Activated naive CD8-positive, alpha-beta T cell treated with anti-CD3 and anti-CD28 coated beads, Interleukin-2, amount 10 ng/mL, durations not matched to agents 7 days and 5 days (primary cell): ENCODE measurements around the gene SLC9A9. TPM values are rescaled to one million over a fixed set of nuclear protein-coding genes. Genes with fewer than 3 reads are reported as not detected.
A peak's percentile ranks its signal among the peaks of the same experiment; 100 is the strongest.

Source experiments
- ATAC-seq: fragments of 150-1000 bp; cut with Tn5 transposase; one replicate; pipeline ENCODE4 v1.10.0; 2021; ENCODE audit warnings: low read depth, moderate library complexity
- POLR2A ChIA-PET: fragments of 350-600 bp; sonication (Branson Sonifier 250); formaldehyde crosslinking; loops from one replicate; lab custom pipeline; 2021; ENCODE audit warnings: antibody characterized with exemption; lab: Charles Lee
- DNase-seq: peaks from one replicate; pipeline ENCODE4 v3.0.0; 2021
- H3K27ac Mint-ChIP-seq: one replicate; pipeline ENCODE4 v1.8.0; 2022; ENCODE audit warnings: mild to moderate bottlenecking, mixed read lengths
- H3K27me3 Mint-ChIP-seq: one replicate; pipeline ENCODE4 v1.8.0; 2022; ENCODE audit warnings: mild to moderate bottlenecking, moderate library complexity, mixed read lengths
- H3K36me3 Mint-ChIP-seq: one replicate; pipeline ENCODE4 v1.8.0; 2021; ENCODE audit warnings: mild to moderate bottlenecking, mixed read lengths
- H3K4me1 Mint-ChIP-seq: one replicate; pipeline ENCODE4 v1.8.0; 2021; ENCODE audit warnings: mixed read lengths
- H3K4me3 Mint-ChIP-seq: one replicate; pipeline ENCODE4 v1.8.0; 2022; ENCODE audit warnings: mild to moderate bottlenecking, moderate library complexity, mixed read lengths
- H3K9me3 Mint-ChIP-seq: one replicate; pipeline ENCODE4 v1.8.0; 2021; ENCODE audit warnings: mixed read lengths
- total RNA-seq, 2 experiments: library from RNA; stranded (reverse); gene quantifications; one replicate each; pipeline ENCODE4 v1.2.3, GENCODE V29; 2021

The SLC9A9 gene
- total RNA-seq, 2 experiments from 2014 or later: 9.9 to 13.2 TPM

GRCh38 chr3:143674100-143674968, 173.9 kb downstream of the SLC9A9 start:
- peak overlapping the region; percentile 52 for H3K27ac Mint-ChIP-seq
- DNase-seq: peak; percentile 54
- peaks cover 6% of the 10 kb centered on the region for H3K4me1 Mint-ChIP-seq
- no peaks in the 10 kb centered on the region for H3K36me3 Mint-ChIP-seq
- H3K9me3 Mint-ChIP-seq: no peaks in the 10 kb centered on the region
- peak overlapping the region; percentile 47 for H3K4me3 Mint-ChIP-seq
- no peaks in the 10 kb centered on the region for H3K27me3 Mint-ChIP-seq
- POLR2A ChIA-PET: no interaction called here
- ATAC-seq: peak; percentile 87

- H3K27ac Mint-ChIP-seq: no peak overlapping the region
- no peaks in the 10 kb centered on the region for H3K36me3 Mint-ChIP-seq
- H3K4me3 Mint-ChIP-seq: no peak overlapping the region
- H3K4me1 Mint-ChIP-seq: peaks cover 7% of the 10 kb centered on the region
- H3K9me3 Mint-ChIP-seq: no peaks in the 10 kb centered on the region
- POLR2A ChIA-PET: no interaction called here
- no peak for ATAC-seq
- no peaks in the 10 kb centered on the region for H3K27me3 Mint-ChIP-seq
- DNase-seq: no peak
Measured at GRCh38 chr3:143672396-143673165, 175.7 kb downstream of the SLC9A9 start.

- no peak for DNase-seq
- no peaks in the 10 kb centered on the region for H3K27me3 Mint-ChIP-seq
- H3K4me1 Mint-ChIP-seq: peaks cover 7% of the 10 kb centered on the region
- no peaks in the 10 kb centered on the region for H3K36me3 Mint-ChIP-seq
- POLR2A ChIA-PET: no interaction called here
- no peaks in the 10 kb centered on the region for H3K9me3 Mint-ChIP-seq
- H3K4me3 Mint-ChIP-seq: no peak overlapping the region
- no peak overlapping the region for H3K27ac Mint-ChIP-seq
- no peak for ATAC-seq
Measured at GRCh38 chr3:143671626-143672025, 176.6 kb downstream of the SLC9A9 start.

- Mint-ChIP-seq H3K36me3 (no peaks in the 10 kb centered on the region), H3K4me1 (peaks cover 5% of the 10 kb centered on the region), H3K27me3 (no peaks in the 10 kb centered on the region), H3K4me3 (no peak overlapping the region), H3K9me3 (peaks cover 6% of the 10 kb centered on the region), H3K27ac (no peak overlapping the region)
- ATAC-seq (no peak), DNase-seq (no peak)
- POLR2A ChIA-PET: no interaction called here
Measured at GRCh38 chr3:143668924-143669790, 179.1 kb downstream of the SLC9A9 start.

- H3K4me3 Mint-ChIP-seq: no peak overlapping the region
- H3K36me3 Mint-ChIP-seq: peaks cover 2% of the 10 kb centered on the region
- peaks cover 8% of the 10 kb centered on the region for H3K9me3 Mint-ChIP-seq
- H3K27ac Mint-ChIP-seq: no peak overlapping the region
- peaks cover 3% of the 10 kb centered on the region for H3K4me1 Mint-ChIP-seq
- POLR2A ChIA-PET: no interaction called here
- DNase-seq: no peak
- ATAC-seq: no peak
- no peaks in the 10 kb centered on the region for H3K27me3 Mint-ChIP-seq
Measured at GRCh38 chr3:143668385-143668784, 179.9 kb downstream of the SLC9A9 start.

- no peak overlapping the region for H3K4me3 Mint-ChIP-seq
- H3K27ac Mint-ChIP-seq: no peak overlapping the region
- peaks cover 3% of the 10 kb centered on the region for H3K36me3 Mint-ChIP-seq
- POLR2A ChIA-PET: no interaction called here
- DNase-seq: no peak
- no peaks in the 10 kb centered on the region for H3K27me3 Mint-ChIP-seq
- H3K9me3 Mint-ChIP-seq: peaks cover 10% of the 10 kb centered on the region
- ATAC-seq: no peak
- no peaks in the 10 kb centered on the region for H3K4me1 Mint-ChIP-seq
Measured at GRCh38 chr3:143661677-143662076, 186.6 kb downstream of the SLC9A9 start.

- Mint-ChIP-seq H3K9me3 (peaks cover 4% of the 10 kb centered on the region), H3K27ac (no peak overlapping the region), H3K27me3 (no peaks in the 10 kb centered on the region), H3K36me3 (peaks cover 3% of the 10 kb centered on the region), H3K4me3 (no peak overlapping the region), H3K4me1 (no peaks in the 10 kb centered on the region)
- DNase-seq (no peak), ATAC-seq (no peak)
- POLR2A ChIA-PET: no interaction called here
Measured at GRCh38 chr3:143658861-143659260, 189.4 kb downstream of the SLC9A9 start.

- DNase-seq (no peak), ATAC-seq (no peak)
- no peaks in the 10 kb centered on the region for H3K4me1 Mint-ChIP-seq
- POLR2A ChIA-PET: no interaction called here
- no peaks in the 10 kb centered on the region for H3K27me3 Mint-ChIP-seq
- no peak overlapping the region for H3K27ac Mint-ChIP-seq
- peaks cover 1% of the 10 kb centered on the region for H3K9me3 Mint-ChIP-seq
- H3K4me3 Mint-ChIP-seq: no peak overlapping the region
- H3K36me3 Mint-ChIP-seq: no peaks in the 10 kb centered on the region
Measured at GRCh38 chr3:143658116-143658515, 190.2 kb downstream of the SLC9A9 start.

- no peak overlapping the region for H3K4me3 Mint-ChIP-seq
- DNase-seq: no peak
- H3K27ac Mint-ChIP-seq: no peak overlapping the region
- POLR2A ChIA-PET: no interaction called here
- H3K4me1 Mint-ChIP-seq: no peaks in the 10 kb centered on the region
- no peaks in the 10 kb centered on the region for H3K36me3 Mint-ChIP-seq
- H3K27me3 Mint-ChIP-seq: no peaks in the 10 kb centered on the region
- no peak for ATAC-seq
- peaks cover 1% of the 10 kb centered on the region for H3K9me3 Mint-ChIP-seq
Measured at GRCh38 chr3:143657391-143657790, 190.9 kb downstream of the SLC9A9 start.

- DNase-seq (no peak), ATAC-seq (no peak)
- no peak overlapping the region for H3K27ac Mint-ChIP-seq
- peaks cover under 1% of the 10 kb centered on the region for H3K9me3 Mint-ChIP-seq
- H3K4me1 Mint-ChIP-seq: no peaks in the 10 kb centered on the region
- H3K27me3 Mint-ChIP-seq: no peaks in the 10 kb centered on the region
- POLR2A ChIA-PET: no interaction called here
- H3K4me3 Mint-ChIP-seq: no peak overlapping the region
- peaks cover 4% of the 10 kb centered on the region for H3K36me3 Mint-ChIP-seq
Measured at GRCh38 chr3:143654906-143655305, 193.4 kb downstream of the SLC9A9 start.

GRCh38 chr3:143653935-143654334, 194.3 kb downstream of the SLC9A9 start:
- POLR2A ChIA-PET: no interaction called here
- ATAC-seq (no peak), DNase-seq (no peak)
- Mint-ChIP-seq H3K36me3 (peaks cover 6% of the 10 kb centered on the region), H3K4me3 (no peak overlapping the region), H3K27ac (no peak overlapping the region), H3K27me3 (no peaks in the 10 kb centered on the region), H3K4me1 (no peaks in the 10 kb centered on the region), H3K9me3 (no peaks in the 10 kb centered on the region)

GRCh38 chr3:143653493-143653892, 194.8 kb downstream of the SLC9A9 start:
- no peak overlapping the region for H3K27ac Mint-ChIP-seq
- POLR2A ChIA-PET: no interaction called here
- ATAC-seq: no peak
- no peaks in the 10 kb centered on the region for H3K27me3 Mint-ChIP-seq
- no peaks in the 10 kb centered on the region for H3K9me3 Mint-ChIP-seq
- DNase-seq: no peak
- H3K36me3 Mint-ChIP-seq: peaks cover 6% of the 10 kb centered on the region
- H3K4me1 Mint-ChIP-seq: no peaks in the 10 kb centered on the region
- no peak overlapping the region for H3K4me3 Mint-ChIP-seq

GRCh38 chr3:143652118-143652517, 196.2 kb downstream of the SLC9A9 start:
- H3K27me3 Mint-ChIP-seq: no peaks in the 10 kb centered on the region
- DNase-seq (no peak), ATAC-seq (no peak)
- H3K4me3 Mint-ChIP-seq: no peak overlapping the region
- H3K27ac Mint-ChIP-seq: no peak overlapping the region
- H3K36me3 Mint-ChIP-seq: peaks cover 6% of the 10 kb centered on the region
- POLR2A ChIA-PET: no interaction called here
- H3K4me1 Mint-ChIP-seq: no peaks in the 10 kb centered on the region
- no peaks in the 10 kb centered on the region for H3K9me3 Mint-ChIP-seq
